B cell (primary cell): Measurements from ENCODE around the gene ATXN1. TPM values are rescaled to one million over a fixed set of nuclear protein-coding genes. Genes with fewer than 3 reads are reported as not detected.

ENCODE experiments used
- ATAC-seq: fragments of 200-7000 bp; cut with Tn5 transposase; one replicate; pipeline ENCODE4 v1.10.0; 2021; ENCODE audit warnings: low read depth, mild to moderate bottlenecking, moderate number of reproducible peaks, moderate library complexity
- CTCF ChIA-PET: fragments of 350-600 bp; sonication (Branson Sonifier 250); formaldehyde crosslinking; loops from one replicate; lab custom pipeline; 2021; ENCODE audit warnings: antibody characterized with exemption, inconsistent platforms; lab: Charles Lee
- POLR2A ChIA-PET: fragments of 350-600 bp; sonication (Branson Sonifier 250); formaldehyde crosslinking; loops from one replicate; lab custom pipeline; 2021; ENCODE audit warnings: antibody characterized with exemption; lab: Charles Lee
- DNase-seq: peaks from one replicate; pipeline ENCODE4 v3.0.0; 2013
- H2AFZ ChIP-seq: 2 replicates; pipeline ENCODE4 v1.6.1; 2012; ENCODE audit warnings: mild to moderate bottlenecking, low read depth, low read length; ENCODE audit not compliant: insufficient read depth, poor library complexity, severe bottlenecking
- H3K27ac ChIP-seq, 2 donors: 1 replicate in 1 of 2; 2 replicates in 1 of 2; pipeline ENCODE4 v1.5.1; 2012 to 2013; ENCODE audit warnings: low read length in 2 of 2, mild to moderate bottlenecking in 2 of 2, moderate library complexity in 1 of 2
- H3K27me3 ChIP-seq, 4 experiments: fragments of 200-600 bp in 1 of 4; sonication (generic) in 1 of 4; replicated peaks in 1 of 4; 1 replicate in 2 of 4; 2 replicates in 2 of 4; pipeline versions ENCODE4 v1.6.1 to v1.7.0; 2013 to 2016; ENCODE audit warnings: low read length in 3 of 4, mild to moderate bottlenecking in 2 of 4, mixed read lengths in 1 of 4, moderate library complexity in 1 of 4; ENCODE audit not compliant: insufficient read depth in 4 of 4, control insufficient read depth in 3 of 4; ENCODE audit errors: control extremely low read depth in 1 of 4
- H3K36me3 ChIP-seq, 2 experiments: replicated peaks in 1 of 2; 1 replicate in 1 of 2; 2 replicates in 1 of 2; pipeline versions ENCODE4 v1.6.1 to v1.7.1; 2013; ENCODE audit warnings: low read length in 1 of 2; ENCODE audit not compliant: insufficient read depth in 2 of 2, control insufficient read depth in 1 of 2; ENCODE audit errors: control extremely low read depth in 1 of 2, extremely low read depth in 1 of 2
- H3K4me1 ChIP-seq, 2 donors: fragments of 200-600 bp in 1 of 2; sonication (generic) in 1 of 2; 1 replicate in 1 of 2; 2 replicates in 1 of 2; pipeline versions ENCODE4 v1.5.1 to v1.6.1; 2013 to 2017; ENCODE audit warnings: low read length in 2 of 2; ENCODE audit not compliant: control insufficient read depth in 2 of 2, insufficient read depth in 2 of 2
- H3K4me2 ChIP-seq: replicated peaks from 2 replicates; pipeline ENCODE3; 2012; ENCODE audit warnings: mild to moderate bottlenecking, low read depth, low read length; ENCODE audit not compliant: poor library complexity, severe bottlenecking
- H3K4me3 ChIP-seq, 5 experiments: fragments of 200-600 bp in 1 of 5; sonication (generic) in 1 of 5; 1 replicate in 3 of 5; 2 replicates in 2 of 5; pipeline versions ENCODE4 v1.5.1 to v1.7.0; 2011 to 2016; ENCODE audit warnings: low read length in 4 of 5, mild to moderate bottlenecking in 4 of 5, low read depth in 2 of 5, control low read depth in 1 of 5, moderate library complexity in 1 of 5; ENCODE audit not compliant: insufficient read depth in 1 of 5; ENCODE audit errors: control extremely low read depth in 1 of 5, extremely low read depth in 1 of 5
- H3K79me2 ChIP-seq: fragments of 200-600 bp; sonication (generic); one replicate; pipeline ENCODE4 v1.6.0; 2016; ENCODE audit warnings: low read length; ENCODE audit not compliant: control insufficient read depth, insufficient read depth
- H3K9ac ChIP-seq: fragments of 200-600 bp; sonication (generic); 2 replicates; pipeline ENCODE4 v1.6.1; 2017; ENCODE audit warnings: mild to moderate bottlenecking, low read length, moderate library complexity
- H3K9me3 ChIP-seq, 3 donors: one replicate each; pipeline versions ENCODE4 v1.6.1 to v1.7.1; 2013; ENCODE audit warnings: low read length in 2 of 3; ENCODE audit not compliant: control insufficient read depth in 2 of 3, insufficient read depth in 1 of 3; ENCODE audit errors: control extremely low read depth in 1 of 3
- H4K20me1 ChIP-seq: 2 replicates; pipeline ENCODE4 v1.6.0; 2012; ENCODE audit warnings: mild to moderate bottlenecking, low read length; ENCODE audit not compliant: insufficient read depth, control insufficient read depth, poor library complexity, severe bottlenecking
- H3K27ac Mint-ChIP-seq: one replicate; pipeline ENCODE4 v1.8.0; 2021; ENCODE audit warnings: mixed read lengths
- H3K27me3 Mint-ChIP-seq: one replicate; pipeline ENCODE4 v1.8.0; 2021; ENCODE audit warnings: mixed read lengths
- H3K4me1 Mint-ChIP-seq: one replicate; pipeline ENCODE4 v1.8.0; 2021; ENCODE audit warnings: mixed read lengths
- H3K4me3 Mint-ChIP-seq: one replicate; pipeline ENCODE4 v1.8.0; 2021; ENCODE audit warnings: mixed read lengths
- H3K9me3 Mint-ChIP-seq: one replicate; pipeline ENCODE4 v1.8.0; 2022; ENCODE audit warnings: mixed read lengths; ENCODE audit not compliant: insufficient read depth
- CTCF ChIP-seq: fragments of 200-600 bp; IDR thresholded peaks from one replicate; pipeline ENCODE4 v1.8.0; 2022; ENCODE audit warnings: antibody characterized with exemption, mild to moderate bottlenecking
- EZH2 ChIP-seq: IDR thresholded peaks from 2 replicates; pipeline ENCODE4 v1.6.1; 2012; ENCODE audit warnings: borderline replicate concordance, low read depth, mild to moderate bottlenecking, moderate library complexity, low read length; ENCODE audit not compliant: insufficient read depth, poor library complexity, severe bottlenecking
- WGBS: methylation state at CpG from one replicate; pipeline ENCODE4 v1.1.5; 2013; ENCODE audit warnings: missing lambda C conversion rate; ENCODE audit not compliant: insufficient coverage; 5-methylcytosine and 5-hydroxymethylcytosine counted together
- intact Hi-C: fragments of 100-400 bp; cut with micrococcal nuclease; formaldehyde crosslinking; loops from one replicate; pipeline ENCODE4 v1.10.0; 2022
- polyA plus RNA-seq: library from polyadenylated mRNA; depleted of rRNA; stranded (reverse); fragments of >200 nt; gene quantifications from 2 replicates; pipeline ENCODE4 v1.2.3, GENCODE V29; 2012
- total RNA-seq, 2 donors: library from RNA; stranded (reverse); fragments of 120-200 nt in 1 of 2; gene quantifications; 1 replicate in 1 of 2; 2 replicates in 1 of 2; pipeline versions ENCODE4 v1.2.3 to v1.2.4, GENCODE V29; 2013 to 2022

Gene ATXN1
- total and polyA plus RNA-seq, 2 donors (not counting 1 experiment from before 2014, with no cell fraction given): 5.7 to 63.8 TPM

DNA sequence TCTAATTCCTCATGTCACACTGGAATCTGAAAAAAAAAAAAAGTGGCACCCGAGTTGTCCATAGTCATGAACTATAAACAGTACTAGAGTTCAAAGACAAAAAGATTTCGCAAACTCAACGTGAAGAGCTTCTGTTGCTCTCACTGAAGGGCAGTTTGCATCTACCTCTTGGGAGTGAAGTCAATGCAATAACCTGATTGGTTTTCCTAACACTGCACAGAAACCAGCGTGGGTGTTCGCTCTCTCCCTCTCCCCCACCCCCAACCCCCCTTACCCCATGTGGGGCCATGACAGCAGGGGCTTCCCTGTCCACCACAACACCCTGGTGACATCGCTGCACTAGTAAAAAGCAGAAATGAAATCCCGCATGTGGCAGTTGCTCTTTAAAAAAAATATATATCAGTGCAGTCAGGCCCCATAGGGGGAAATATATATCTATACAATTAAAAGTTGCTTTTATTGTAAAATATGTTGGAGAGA, 456.0 kb downstream of the ATXN1 start:
- H3K4me1 ChIP-seq: peaks cover 5 to 15% of the 10 kb centered on the region in 2 donors
- CTCF ChIA-PET: interaction anchor here (0.7 to 0.9 kb wide), 4 partner anchors 11 to 370 kb away, joined by 3 to 4 read pairs (median 4); no protein-coding TSS in a partner anchor
- ATAC-seq: peak; percentile 98

More for the DNA sequence above, 456.0 kb downstream of the ATXN1 start:
- 43% methylated on average over 3 of the region's 7 CpGs for WGBS
- Histone ChIP-seq H4K20me1 (no peaks in the 10 kb centered on the region), H3K79me2 (no peaks in the 10 kb centered on the region), H2AFZ (no peak overlapping the region), H3K9me3 (no peaks in the 10 kb centered on the region), H3K4me3 (peak overlapping the region in 3 of 5 experiments; percentile 40 to 53 (median 47)), H3K27ac (no peak overlapping the region), H3K4me2 (peak overlapping the region; percentile 71), H3K36me3 (no peaks in the 10 kb centered on the region), H3K9ac (peak overlapping the region; percentile 27), H3K27me3 (no peaks in the 10 kb centered on the region)
- DNase-seq: peak; percentile 77
- no peak for TF ChIP-seq CTCF
- TF ChIP-seq EZH2: no peak
- Mint-ChIP-seq H3K4me3 (peak overlapping the region; percentile 82), H3K27me3 (no peaks in the 10 kb centered on the region), H3K4me1 (peaks cover 28% of the 10 kb centered on the region), H3K27ac (no peak overlapping the region), H3K9me3 (no peaks in the 10 kb centered on the region)
- intact Hi-C loops: no loop called here
- POLR2A ChIA-PET: no interaction called here
